HEK293 (cell line): Measurements from ENCODE around the gene RBPJL.

Experiments
- CTCF ChIA-PET: fragments of 350-600 bp; formaldehyde crosslinking; extraction: SDS; loops from one replicate; lab custom pipeline; 2021; ENCODE audit warnings: antibody characterized with exemption; lab: Yijun Ruan, JAX
- POLR2A ChIA-PET: fragments of 300-600 bp; formaldehyde crosslinking; extraction: SDS; loops from one replicate; lab custom pipeline; 2020; ENCODE audit warnings: antibody characterized with exemption, inconsistent platforms; lab: Yijun Ruan, JAX
- H3K27ac ChIP-seq: fragments of 200-500 bp; sonication (Bioruptor generic); 2 replicates; pipeline ENCODE4 v1.5.1; 2014; ENCODE audit warnings: low read depth, low read length, control low read depth, inconsistent platforms; ENCODE audit errors: extremely low read depth
- H3K36me3 ChIP-seq, 2 experiments: fragments of 200-500 bp in 1 of 2; sonication (Bioruptor generic) in 1 of 2; 1 replicate in 1 of 2; 2 replicates in 1 of 2; pipeline ENCODE4 v1.5.1; 2014 to 2017; ENCODE audit warnings: inconsistent platforms in 2 of 2, low read length in 2 of 2; ENCODE audit not compliant: control insufficient read depth in 2 of 2, insufficient read depth in 1 of 2
- H3K4me1 ChIP-seq: fragments of 200-500 bp; sonication (Bioruptor generic); 2 replicates; pipeline ENCODE4 v1.5.1; 2014; ENCODE audit warnings: mild to moderate bottlenecking, low read length, inconsistent platforms; ENCODE audit not compliant: control insufficient read depth, insufficient read depth
- H3K4me3 ChIP-seq: 2 replicates; pipeline ENCODE4 v1.5.1; 2011; ENCODE audit warnings: low read depth, mild to moderate bottlenecking, control low read depth, low read length, moderate library complexity
- H3K9me3 ChIP-seq: fragments of 200-500 bp; sonication (Bioruptor generic); 2 replicates; pipeline ENCODE4 v1.5.1; 2014; ENCODE audit warnings: low read depth, low read length, inconsistent platforms; ENCODE audit not compliant: control insufficient read depth, insufficient read depth
- GLI4 ChIP-seq: fragments of 450-650 bp; formaldehyde crosslinking; IDR thresholded peaks from 2 replicates; pipeline ENCODE4 v1.5.1; 2016; ENCODE audit warnings: missing biosample characterization, missing genetic modification characterization
- GLIS1 ChIP-seq: fragments of 450-650 bp; formaldehyde crosslinking; IDR thresholded peaks from 2 replicates; pipeline ENCODE4 v1.5.1; 2016; ENCODE audit warnings: missing biosample characterization, missing genetic modification characterization
- SP7 ChIP-seq: fragments of 450-650 bp; formaldehyde crosslinking; IDR thresholded peaks from 2 replicates; pipeline ENCODE4 v1.5.1; 2016; ENCODE audit warnings: missing biosample characterization, missing genetic modification characterization
- WT1 ChIP-seq: fragments of 450-650 bp; formaldehyde crosslinking; IDR thresholded peaks from 2 replicates; pipeline ENCODE4 v1.5.1; 2016; ENCODE audit warnings: missing biosample characterization, missing genetic modification characterization
- ZFP3 ChIP-seq: fragments of 450-650 bp; formaldehyde crosslinking; IDR thresholded peaks from 2 replicates; pipeline ENCODE4 v1.5.1; 2016; ENCODE audit warnings: low read depth, missing biosample characterization, missing genetic modification characterization
- ZFP69B ChIP-seq: fragments of 450-650 bp; formaldehyde crosslinking; IDR thresholded peaks from 2 replicates; pipeline ENCODE4 v1.5.1; 2016; ENCODE audit warnings: missing biosample characterization, missing genetic modification characterization
- ZNF223 ChIP-seq: fragments of 450-650 bp; formaldehyde crosslinking; IDR thresholded peaks from 2 replicates; pipeline ENCODE4 v1.5.1; 2016; ENCODE audit warnings: missing biosample characterization, missing genetic modification characterization
- ZNF311 ChIP-seq: fragments of 450-650 bp; formaldehyde crosslinking; IDR thresholded peaks from 2 replicates; pipeline ENCODE4 v1.5.1; 2017; ENCODE audit warnings: missing biosample characterization, missing genetic modification characterization, borderline replicate concordance
- ZNF394 ChIP-seq: fragments of 450-650 bp; formaldehyde crosslinking; IDR thresholded peaks from 2 replicates; pipeline ENCODE4 v1.5.1; 2016; ENCODE audit warnings: missing biosample characterization, missing genetic modification characterization, mild to moderate bottlenecking, moderate library complexity, borderline replicate concordance
- ZNF530 ChIP-seq: fragments of 450-650 bp; formaldehyde crosslinking; IDR thresholded peaks from 2 replicates; pipeline ENCODE4 v1.5.1; 2016; ENCODE audit warnings: low read depth, missing biosample characterization, missing genetic modification characterization
- ZNF555 ChIP-seq: fragments of 450-650 bp; formaldehyde crosslinking; conservative IDR thresholded peaks from 2 replicates; pipeline ENCODE4 v1.5.1; 2017; ENCODE audit warnings: missing biosample characterization, mild to moderate bottlenecking, missing genetic modification characterization, inconsistent platforms
- ZNF561 ChIP-seq: fragments of 450-650 bp; IDR thresholded peaks from 2 replicates; pipeline ENCODE4 v1.5.1; 2018; ENCODE audit warnings: missing biosample characterization, missing genetic modification characterization, borderline replicate concordance
- ZNF621 ChIP-seq: fragments of 450-650 bp; formaldehyde crosslinking; IDR thresholded peaks from 2 replicates; pipeline ENCODE4 v1.5.1; 2017; ENCODE audit warnings: missing biosample characterization, missing genetic modification characterization
- ZNF624 ChIP-seq: fragments of 450-650 bp; formaldehyde crosslinking; IDR thresholded peaks from 2 replicates; pipeline ENCODE4 v1.5.1; 2017; ENCODE audit warnings: missing biosample characterization, missing genetic modification characterization
- ZNF843 ChIP-seq: fragments of 450-650 bp; formaldehyde crosslinking; IDR thresholded peaks from 2 replicates; pipeline ENCODE4 v1.5.1; 2016; ENCODE audit warnings: missing biosample characterization, missing genetic modification characterization
- ZSCAN23 ChIP-seq: fragments of 450-650 bp; formaldehyde crosslinking; IDR thresholded peaks from 2 replicates; pipeline ENCODE4 v1.5.1; 2016; ENCODE audit warnings: missing biosample characterization, missing genetic modification characterization
- TF ChIP-seq, protein P1 (sequence below): fragments of 450-650 bp; formaldehyde crosslinking; IDR thresholded peaks from 2 replicates; pipeline ENCODE4 v1.5.1; 2016; ENCODE audit warnings: missing biosample characterization, missing genetic modification characterization, low read depth
- TF ChIP-seq, protein P2 (sequence below): fragments of 450-650 bp; formaldehyde crosslinking; conservative IDR thresholded peaks from 2 replicates; pipeline ENCODE4 v1.5.1; 2016; ENCODE audit warnings: low read depth, missing biosample characterization, missing genetic modification characterization
- TF ChIP-seq, protein P3 (sequence below): fragments of 450-650 bp; formaldehyde crosslinking; IDR thresholded peaks from 2 replicates; pipeline ENCODE4 v1.5.1; 2017; ENCODE audit warnings: missing biosample characterization, mild to moderate bottlenecking, missing genetic modification characterization, moderate library complexity
- TF ChIP-seq, protein P4 (sequence below): fragments of 450-650 bp; formaldehyde crosslinking; optimal IDR thresholded peaks from 2 replicates; pipeline ENCODE3; 2016; ENCODE audit warnings: missing biosample characterization, mild to moderate bottlenecking, missing genetic modification characterization
- TF ChIP-seq, protein P5 (sequence below): fragments of 450-650 bp; formaldehyde crosslinking; conservative IDR thresholded peaks from 2 replicates; pipeline ENCODE4 v1.5.1; 2016; ENCODE audit warnings: low read depth, missing biosample characterization, missing genetic modification characterization

Gene RBPJL

DNA sequence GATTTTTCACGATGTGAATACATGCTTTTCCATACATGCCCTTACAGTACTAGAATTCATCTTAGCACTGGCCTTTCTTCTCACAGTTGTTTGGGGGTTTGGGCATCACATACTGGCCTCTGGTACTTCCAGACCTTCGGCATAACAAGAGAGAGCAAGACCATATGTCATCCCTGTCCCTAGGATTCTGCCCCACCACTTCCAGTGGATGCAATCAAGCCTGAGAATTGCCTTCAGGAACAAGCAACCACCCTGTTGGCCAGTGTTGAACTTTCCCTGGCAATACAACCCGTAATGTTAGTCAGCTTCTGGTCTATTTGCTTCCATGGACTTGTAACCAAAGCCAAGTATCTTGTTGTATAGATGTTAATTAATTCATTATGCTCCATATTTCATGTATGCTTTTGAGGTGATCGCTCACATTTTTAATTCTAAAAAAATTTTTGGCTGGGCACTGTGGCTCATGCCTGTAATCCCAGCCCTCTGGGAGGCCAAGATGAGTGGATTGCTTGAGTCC lies 36.8 kb upstream of the RBPJL start:
- ChIA-PET CTCF (interaction anchor here (1.4 kb wide), 1 partner anchor 14 kb away, joined by 3 read pairs; no protein-coding TSS in a partner anchor), POLR2A (no interaction called here)
- Histone ChIP-seq H3K4me1 (no peaks in the 10 kb centered on the region), H3K4me3 (no peak overlapping the region), H3K9me3 (no peaks in the 10 kb centered on the region), H3K27ac (no peak overlapping the region), H3K36me3 (no peaks in the 10 kb centered on the region)
- TF ChIP-seq GLIS1 (tag by site-specific recombination) = no peak
- TF ChIP-seq ZNF394 (tag by site-specific recombination) = no peak

DNA sequence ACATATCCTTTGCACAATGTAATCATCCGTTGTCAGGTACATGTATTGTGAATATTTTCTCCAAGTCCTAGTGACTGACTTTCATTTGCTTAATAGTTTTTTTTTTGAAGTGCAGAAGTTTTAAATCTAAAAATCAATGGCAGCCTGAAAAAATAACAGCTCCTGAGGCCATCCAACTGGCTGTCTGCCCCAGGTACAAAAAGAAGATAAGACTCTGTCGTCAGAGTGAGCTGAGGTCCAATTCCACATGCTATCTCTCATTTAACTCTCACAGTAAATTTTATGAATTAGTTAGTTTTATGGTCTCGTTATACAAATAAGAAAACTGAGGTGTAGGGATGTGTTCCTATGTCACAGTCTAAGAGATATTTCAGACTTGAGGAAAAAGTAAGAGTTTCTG lies 31.3 kb upstream of the RBPJL start:
- no peak overlapping the region for H3K27ac ChIP-seq
- H3K4me1 ChIP-seq = no peaks in the 10 kb centered on the region
- H3K36me3 ChIP-seq = no peaks in the 10 kb centered on the region
- POLR2A ChIA-PET = no interaction called here
- CTCF ChIA-PET = interaction anchor here (0.6 to 0.7 kb wide), 2 partner anchors 15 to 28 kb away, joined by 3 read pairs; no protein-coding TSS in a partner anchor
- no peaks in the 10 kb centered on the region for H3K9me3 ChIP-seq
- H3K4me3 ChIP-seq = no peak overlapping the region
- TF ChIP-seq ZSCAN23 (no peak), ZFP69B (tag by site-specific recombination) (no peak), WT1 (tag by site-specific recombination) (no peak), GLI4 (tag by site-specific recombination) (no peak), ZNF621 (tag by site-specific recombination) (no peak), ZFP3 (tag by site-specific recombination) (no peak), ZNF843 (tag by site-specific recombination) (no peak), ZNF223 (no peak), ZNF311 (no peak), ZNF530 (no peak), ZNF624 (tag by site-specific recombination) (no peak), ZNF561 (tag by site-specific recombination) (no peak), SP7 (no peak), ZNF555 (tag by site-specific recombination) (no peak)
- TF ChIP-seq, protein P1, sequence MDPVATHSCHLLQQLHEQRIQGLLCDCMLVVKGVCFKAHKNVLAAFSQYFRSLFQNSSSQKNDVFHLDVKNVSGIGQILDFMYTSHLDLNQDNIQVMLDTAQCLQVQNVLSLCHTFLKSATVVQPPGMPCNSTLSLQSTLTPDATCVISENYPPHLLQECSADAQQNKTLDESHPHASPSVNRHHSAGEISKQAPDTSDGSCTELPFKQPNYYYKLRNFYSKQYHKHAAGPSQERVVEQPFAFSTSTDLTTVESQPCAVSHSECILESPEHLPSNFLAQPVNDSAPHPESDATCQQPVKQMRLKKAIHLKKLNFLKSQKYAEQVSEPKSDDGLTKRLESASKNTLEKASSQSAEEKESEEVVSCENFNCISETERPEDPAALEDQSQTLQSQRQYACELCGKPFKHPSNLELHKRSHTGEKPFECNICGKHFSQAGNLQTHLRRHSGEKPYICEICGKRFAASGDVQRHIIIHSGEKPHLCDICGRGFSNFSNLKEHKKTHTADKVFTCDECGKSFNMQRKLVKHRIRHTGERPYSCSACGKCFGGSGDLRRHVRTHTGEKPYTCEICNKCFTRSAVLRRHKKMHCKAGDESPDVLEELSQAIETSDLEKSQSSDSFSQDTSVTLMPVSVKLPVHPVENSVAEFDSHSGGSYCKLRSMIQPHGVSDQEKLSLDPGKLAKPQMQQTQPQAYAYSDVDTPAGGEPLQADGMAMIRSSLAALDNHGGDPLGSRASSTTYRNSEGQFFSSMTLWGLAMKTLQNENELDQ (tag by site-specific recombination) = no peak
- TF ChIP-seq, protein P2, sequence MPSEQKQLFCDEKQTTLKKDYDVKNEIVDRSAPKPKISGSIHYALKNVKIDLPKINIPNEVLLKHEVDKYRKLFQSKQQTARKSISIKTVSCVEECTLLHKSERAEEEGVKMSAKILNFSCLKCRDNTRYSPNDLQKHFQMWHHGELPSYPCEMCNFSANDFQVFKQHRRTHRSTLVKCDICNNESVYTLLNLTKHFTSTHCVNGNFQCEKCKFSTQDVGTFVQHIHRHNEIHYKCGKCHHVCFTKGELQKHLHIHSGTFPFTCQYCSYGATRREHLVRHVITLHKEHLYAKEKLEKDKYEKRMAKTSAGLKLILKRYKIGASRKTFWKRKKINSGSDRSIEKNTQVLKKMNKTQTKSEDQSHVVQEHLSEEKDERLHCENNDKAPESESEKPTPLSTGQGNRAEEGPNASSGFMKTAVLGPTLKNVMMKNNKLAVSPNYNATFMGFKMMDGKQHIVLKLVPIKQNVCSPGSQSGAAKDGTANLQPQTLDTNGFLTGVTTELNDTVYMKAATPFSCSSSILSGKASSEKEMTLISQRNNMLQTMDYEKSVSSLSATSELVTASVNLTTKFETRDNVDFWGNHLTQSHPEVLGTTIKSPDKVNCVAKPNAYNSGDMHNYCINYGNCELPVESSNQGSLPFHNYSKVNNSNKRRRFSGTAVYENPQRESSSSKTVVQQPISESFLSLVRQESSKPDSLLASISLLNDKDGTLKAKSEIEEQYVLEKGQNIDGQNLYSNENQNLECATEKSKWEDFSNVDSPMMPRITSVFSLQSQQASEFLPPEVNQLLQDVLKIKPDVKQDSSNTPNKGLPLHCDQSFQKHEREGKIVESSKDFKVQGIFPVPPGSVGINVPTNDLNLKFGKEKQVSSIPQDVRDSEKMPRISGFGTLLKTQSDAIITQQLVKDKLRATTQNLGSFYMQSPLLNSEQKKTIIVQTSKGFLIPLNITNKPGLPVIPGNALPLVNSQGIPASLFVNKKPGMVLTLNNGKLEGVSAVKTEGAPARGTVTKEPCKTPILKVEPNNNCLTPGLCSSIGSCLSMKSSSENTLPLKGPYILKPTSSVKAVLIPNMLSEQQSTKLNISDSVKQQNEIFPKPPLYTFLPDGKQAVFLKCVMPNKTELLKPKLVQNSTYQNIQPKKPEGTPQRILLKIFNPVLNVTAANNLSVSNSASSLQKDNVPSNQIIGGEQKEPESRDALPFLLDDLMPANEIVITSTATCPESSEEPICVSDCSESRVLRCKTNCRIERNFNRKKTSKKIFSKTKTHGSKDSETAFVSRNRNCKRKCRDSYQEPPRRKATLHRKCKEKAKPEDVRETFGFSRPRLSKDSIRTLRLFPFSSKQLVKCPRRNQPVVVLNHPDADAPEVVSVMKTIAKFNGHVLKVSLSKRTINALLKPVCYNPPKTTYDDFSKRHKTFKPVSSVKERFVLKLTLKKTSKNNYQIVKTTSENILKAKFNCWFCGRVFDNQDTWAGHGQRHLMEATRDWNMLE (tag by site-specific recombination) = no peak
- TF ChIP-seq, protein P3, sequence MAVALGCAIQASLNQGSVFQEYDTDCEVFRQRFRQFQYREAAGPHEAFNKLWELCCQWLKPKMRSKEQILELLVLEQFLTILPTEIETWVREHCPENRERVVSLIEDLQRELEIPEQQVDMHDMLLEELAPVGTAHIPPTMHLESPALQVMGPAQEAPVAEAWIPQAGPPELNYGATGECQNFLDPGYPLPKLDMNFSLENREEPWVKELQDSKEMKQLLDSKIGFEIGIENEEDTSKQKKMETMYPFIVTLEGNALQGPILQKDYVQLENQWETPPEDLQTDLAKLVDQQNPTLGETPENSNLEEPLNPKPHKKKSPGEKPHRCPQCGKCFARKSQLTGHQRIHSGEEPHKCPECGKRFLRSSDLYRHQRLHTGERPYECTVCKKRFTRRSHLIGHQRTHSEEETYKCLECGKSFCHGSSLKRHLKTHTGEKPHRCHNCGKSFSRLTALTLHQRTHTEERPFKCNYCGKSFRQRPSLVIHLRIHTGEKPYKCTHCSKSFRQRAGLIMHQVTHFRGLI (tag by site-specific recombination) = no peak
- TF ChIP-seq, protein P4, sequence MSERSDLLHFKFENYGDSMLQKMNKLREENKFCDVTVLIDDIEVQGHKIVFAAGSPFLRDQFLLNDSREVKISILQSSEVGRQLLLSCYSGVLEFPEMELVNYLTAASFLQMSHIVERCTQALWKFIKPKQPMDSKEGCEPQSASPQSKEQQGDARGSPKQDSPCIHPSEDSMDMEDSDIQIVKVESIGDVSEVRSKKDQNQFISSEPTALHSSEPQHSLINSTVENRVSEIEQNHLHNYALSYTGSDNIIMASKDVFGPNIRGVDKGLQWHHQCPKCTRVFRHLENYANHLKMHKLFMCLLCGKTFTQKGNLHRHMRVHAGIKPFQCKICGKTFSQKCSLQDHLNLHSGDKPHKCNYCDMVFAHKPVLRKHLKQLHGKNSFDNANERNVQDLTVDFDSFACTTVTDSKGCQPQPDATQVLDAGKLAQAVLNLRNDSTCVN = no peak
- TF ChIP-seq, protein P5, sequence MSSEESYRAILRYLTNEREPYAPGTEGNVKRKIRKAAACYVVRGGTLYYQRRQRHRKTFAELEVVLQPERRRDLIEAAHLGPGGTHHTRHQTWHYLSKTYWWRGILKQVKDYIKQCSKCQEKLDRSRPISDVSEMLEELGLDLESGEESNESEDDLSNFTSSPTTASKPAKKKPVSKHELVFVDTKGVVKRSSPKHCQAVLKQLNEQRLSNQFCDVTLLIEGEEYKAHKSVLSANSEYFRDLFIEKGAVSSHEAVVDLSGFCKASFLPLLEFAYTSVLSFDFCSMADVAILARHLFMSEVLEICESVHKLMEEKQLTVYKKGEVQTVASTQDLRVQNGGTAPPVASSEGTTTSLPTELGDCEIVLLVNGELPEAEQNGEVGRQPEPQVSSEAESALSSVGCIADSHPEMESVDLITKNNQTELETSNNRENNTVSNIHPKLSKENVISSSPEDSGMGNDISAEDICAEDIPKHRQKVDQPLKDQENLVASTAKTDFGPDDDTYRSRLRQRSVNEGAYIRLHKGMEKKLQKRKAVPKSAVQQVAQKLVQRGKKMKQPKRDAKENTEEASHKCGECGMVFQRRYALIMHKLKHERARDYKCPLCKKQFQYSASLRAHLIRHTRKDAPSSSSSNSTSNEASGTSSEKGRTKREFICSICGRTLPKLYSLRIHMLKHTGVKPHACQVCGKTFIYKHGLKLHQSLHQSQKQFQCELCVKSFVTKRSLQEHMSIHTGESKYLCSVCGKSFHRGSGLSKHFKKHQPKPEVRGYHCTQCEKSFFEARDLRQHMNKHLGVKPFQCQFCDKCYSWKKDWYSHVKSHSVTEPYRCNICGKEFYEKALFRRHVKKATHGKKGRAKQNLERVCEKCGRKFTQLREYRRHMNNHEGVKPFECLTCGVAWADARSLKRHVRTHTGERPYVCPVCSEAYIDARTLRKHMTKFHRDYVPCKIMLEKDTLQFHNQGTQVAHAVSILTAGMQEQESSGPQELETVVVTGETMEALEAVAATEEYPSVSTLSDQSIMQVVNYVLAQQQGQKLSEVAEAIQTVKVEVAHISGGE (tag by site-specific recombination) = no peak
